Measurements from ENCODE around the gene RASA2.

GRCh38 chr3:141462176-141462859, 24.5 kb upstream of the RASA2 start:
- TF ChIP-seq, protein P1, sequence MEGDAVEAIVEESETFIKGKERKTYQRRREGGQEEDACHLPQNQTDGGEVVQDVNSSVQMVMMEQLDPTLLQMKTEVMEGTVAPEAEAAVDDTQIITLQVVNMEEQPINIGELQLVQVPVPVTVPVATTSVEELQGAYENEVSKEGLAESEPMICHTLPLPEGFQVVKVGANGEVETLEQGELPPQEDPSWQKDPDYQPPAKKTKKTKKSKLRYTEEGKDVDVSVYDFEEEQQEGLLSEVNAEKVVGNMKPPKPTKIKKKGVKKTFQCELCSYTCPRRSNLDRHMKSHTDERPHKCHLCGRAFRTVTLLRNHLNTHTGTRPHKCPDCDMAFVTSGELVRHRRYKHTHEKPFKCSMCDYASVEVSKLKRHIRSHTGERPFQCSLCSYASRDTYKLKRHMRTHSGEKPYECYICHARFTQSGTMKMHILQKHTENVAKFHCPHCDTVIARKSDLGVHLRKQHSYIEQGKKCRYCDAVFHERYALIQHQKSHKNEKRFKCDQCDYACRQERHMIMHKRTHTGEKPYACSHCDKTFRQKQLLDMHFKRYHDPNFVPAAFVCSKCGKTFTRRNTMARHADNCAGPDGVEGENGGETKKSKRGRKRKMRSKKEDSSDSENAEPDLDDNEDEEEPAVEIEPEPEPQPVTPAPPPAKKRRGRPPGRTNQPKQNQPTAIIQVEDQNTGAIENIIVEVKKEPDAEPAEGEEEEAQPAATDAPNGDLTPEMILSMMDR (IDR thresholded peaks at IDR 0.05) = no peak
- TF ChIP-seq POLR2A (IDR thresholded peaks at IDR 0.05) = no peak
